Hypothalamus (tissue), 51 donors: ENCODE results near the gene WFIKKN1.

Source experiments
- DNase-seq, 51 donors: peaks; one replicate each; lab custom pipeline; 2025; lab: John Stamatoyannopoulos, UW

WFIKKN1 gene

DNA sequence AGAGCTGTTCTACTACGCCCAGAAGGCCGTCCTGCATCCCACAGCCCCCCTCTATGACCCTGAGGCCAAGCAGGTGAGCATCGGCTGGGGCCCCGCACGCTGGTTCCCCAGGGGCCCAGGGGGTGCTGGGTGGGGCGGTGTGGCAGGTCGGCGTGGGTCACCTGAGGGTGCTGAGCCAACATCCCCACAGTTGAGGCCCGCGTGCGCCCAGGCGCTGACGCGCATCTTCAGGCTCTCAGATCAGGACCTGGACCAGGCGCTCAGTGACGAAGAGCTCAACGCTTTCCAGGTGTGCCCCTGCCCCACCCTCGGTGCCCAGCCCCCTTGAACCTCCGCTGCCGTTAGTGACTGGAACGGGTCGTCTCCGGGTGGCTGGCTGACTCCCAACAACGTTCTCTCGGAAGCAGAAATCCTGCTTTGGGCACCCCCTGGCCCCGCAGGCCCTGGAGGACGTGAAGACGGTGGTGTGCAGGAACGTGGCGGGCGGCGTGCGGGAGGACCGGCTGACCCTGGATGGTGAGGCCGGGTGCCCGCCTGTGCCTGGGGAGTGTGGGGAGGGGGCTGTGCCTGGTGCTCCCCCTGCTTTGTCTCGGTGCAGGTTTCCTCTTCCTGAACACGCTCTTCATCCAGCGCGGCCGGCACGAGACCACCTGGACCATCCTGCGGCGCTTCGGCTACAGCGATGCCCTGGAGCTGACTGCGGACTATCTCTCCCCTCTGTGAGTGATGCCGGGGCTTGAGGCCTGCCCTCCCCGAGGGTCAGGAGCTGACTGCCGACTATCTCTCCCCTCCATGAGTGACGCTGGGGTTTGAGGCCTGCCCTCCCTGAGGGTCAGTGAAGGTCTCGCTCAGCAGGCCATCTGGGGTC is 39.9 kb downstream of the WFIKKN1 start:
- no peak for DNase-seq

- DNase-seq: no peak
Observed at GRCh38 chr16:671353-672131, 40.8 kb downstream of the WFIKKN1 start.

DNA sequence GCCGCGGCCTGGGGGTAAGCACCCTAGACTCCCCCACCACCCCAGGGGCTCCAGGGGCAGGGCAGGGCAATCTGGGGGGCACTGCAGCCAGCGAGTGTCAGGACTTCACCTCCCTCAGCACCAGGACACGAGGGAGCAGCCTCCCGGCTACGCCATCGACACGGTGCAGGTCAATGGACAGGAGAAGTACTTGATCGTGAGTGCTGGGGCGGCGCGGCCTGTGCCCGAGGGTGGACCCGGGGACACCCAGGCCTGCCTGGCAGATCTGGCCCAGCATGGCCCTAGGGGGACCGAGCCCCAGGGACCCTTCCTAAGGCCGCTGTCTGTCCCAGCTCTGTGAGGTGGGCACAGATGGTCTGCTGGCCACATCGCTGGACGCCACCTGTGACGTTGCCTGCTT is 41.6 kb downstream of the WFIKKN1 start:
- DNase-seq: no peak

DNA sequence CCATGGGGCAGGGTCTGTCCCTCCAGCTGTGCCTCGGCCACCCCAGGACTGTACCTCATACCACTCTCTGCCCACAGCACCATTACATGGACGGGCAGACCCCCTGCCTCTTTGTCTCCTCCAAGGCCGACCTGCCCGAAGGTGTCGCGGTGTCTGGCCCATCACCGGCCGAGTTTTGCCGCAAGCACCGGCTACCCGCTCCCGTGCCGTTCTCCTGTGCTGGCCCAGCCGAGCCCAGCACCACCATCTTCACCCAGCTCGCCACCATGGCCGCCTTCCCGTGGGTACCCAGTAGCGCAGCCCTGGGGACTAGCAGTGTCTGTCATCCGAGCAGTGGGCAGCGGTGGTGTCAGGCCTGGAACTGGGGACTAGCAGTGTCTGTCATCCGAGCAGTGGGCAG is 42.1 kb downstream of the WFIKKN1 start:
- no peak for DNase-seq

DNA sequence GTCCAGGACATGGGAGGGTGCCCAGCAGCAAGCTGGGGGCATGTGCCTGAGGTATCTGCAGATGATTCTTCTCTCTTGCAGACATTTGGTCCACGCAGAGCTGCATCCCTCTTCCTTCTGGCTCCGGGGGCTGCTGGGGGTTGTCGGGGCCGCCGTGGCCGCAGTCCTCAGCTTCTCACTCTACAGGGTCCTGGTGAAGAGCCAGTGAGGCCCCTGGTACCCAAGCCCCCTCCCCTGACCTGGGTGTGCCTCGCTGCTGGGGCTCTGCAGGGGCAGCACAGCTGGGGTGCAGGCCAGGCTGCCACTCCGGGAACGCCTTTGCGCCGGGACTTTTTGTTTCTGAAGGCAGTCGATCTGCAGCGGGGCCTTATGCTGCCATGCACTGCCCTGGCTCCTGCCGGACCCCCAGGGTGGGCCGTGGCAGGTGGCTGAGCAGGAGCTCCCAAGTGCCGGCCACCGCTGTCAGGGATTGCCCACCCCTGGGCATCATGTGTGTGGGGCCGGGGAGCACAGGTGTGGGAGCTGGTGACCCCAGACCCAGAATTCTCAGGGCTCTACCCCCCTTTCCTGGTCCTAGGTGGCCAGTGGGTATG is 42.7 kb downstream of the WFIKKN1 start:
- no peak for DNase-seq

DNA sequence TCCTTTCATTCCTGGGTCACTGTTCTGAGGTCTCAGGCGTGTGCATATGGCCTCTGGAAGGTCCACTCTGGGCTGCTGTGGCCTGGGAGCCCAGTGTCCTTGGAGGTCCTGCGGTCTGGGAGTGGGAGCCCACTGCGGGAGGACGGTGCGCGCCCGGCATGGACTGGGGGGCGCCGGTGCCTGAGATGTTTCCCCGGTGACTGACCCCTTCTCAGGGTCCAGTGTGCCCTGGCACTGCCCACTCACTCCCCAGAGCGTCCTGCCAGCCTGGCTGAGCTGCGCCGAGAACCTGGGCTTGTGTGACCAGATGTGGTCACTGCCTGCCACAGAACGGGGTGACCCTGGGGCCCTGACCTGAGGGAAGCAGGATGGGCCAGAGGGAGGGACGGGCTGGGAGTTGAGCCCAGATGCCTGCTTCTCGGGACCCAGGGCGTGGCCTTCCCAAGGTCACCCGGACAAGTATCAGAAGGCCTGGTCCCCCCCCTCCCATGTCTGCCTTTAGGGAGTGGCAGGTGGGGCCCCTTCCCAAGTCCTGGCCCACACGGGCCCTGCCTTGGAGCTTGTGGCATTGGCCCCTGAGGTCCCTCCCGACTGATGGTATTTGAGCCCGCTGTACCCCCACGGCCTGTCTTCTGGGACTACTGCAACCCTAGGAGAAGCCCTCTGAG is 43.6 kb downstream of the WFIKKN1 start:
- no peak for DNase-seq

DNA sequence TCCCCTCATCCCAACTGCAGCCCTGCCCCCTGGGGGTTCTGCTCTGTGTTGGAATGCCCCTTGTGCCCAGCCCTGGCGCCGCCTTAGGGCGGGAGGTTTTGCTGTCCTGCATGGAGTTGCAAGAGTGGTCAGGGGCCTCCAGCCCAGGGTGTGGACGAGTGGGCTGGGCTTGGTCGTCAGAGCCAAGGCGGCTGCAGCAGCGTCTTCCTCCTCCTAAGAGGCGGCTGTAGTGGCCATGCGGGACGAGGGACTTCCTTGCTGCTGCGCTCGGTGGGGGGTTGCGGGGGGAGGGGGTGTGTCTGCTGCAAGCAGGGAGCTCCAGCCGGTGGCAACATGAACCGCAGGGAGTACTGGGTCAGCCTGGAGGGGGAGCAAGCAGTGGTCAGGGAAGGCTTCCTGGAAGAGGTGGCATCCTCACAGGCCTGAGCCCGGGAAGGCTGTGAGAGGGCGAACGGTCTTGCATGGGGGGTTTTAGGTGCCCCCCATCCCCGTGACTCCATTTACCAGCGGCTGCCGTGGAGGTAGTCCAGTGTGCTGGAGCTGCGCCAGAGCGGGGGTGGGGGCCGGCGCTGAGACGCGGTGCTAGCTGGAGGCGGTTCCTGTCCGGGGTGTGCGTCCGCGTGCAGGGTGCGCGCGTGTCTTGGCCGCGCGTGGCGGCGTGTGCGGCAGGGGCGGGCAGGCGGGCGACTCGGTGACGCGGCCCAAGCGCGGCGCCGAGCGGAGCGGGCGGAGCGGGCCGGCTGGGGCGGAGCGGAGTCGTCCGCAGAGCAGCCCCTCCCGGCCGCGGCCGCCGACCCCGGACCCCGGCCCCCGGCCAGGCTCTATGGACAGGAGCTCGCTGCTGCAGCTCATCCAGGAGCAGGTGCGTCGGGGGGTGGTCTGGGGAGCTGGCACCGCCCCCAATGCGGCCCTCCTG is 44.4 kb downstream of the WFIKKN1 start, which contains the start of gene RHBDL1:
Gene RHBDL1, plus strand, starts transcription at position 704 of the 916 bp plus-strand sequence. Its CDS starts 120 bp downstream, at position 824.
- DNase-seq: peak in 30 of 51 donors; percentile 9 to 66 (median 36)

DNA sequence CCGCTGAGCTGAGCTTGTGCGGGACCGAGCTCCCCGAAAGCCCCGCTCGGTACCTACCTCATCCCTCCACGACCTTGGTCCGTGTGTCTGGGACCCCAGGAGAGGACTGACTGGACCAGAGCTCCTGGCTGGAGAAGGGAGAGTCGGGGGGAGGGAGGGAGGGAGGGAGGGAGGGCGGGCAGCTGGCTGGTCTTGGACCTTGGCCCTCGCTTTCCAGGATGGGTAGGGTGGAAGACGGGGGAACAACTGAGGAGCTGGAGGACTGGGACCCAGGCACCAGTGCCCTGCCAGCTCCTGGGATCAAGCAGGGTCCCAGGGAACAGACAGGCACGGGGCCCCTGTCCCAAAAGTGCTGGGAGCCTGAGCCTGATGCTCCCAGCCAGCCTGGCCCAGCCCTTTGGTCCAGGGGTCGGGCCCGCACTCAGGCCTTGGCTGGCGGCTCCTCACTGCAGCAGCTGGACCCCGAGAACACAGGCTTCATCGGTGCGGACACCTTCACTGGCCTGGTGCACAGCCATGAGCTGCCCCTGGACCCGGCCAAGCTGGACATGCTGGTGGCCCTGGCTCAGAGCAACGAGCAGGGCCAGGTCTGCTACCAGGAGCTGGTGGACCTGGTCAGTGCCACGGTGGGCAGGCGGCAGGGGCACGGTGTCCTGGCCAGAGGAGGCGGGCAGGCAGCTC is 45.2 kb downstream of the WFIKKN1 start:
- DNase-seq: peak in 1 of 51 donors; percentile 23

DNA sequence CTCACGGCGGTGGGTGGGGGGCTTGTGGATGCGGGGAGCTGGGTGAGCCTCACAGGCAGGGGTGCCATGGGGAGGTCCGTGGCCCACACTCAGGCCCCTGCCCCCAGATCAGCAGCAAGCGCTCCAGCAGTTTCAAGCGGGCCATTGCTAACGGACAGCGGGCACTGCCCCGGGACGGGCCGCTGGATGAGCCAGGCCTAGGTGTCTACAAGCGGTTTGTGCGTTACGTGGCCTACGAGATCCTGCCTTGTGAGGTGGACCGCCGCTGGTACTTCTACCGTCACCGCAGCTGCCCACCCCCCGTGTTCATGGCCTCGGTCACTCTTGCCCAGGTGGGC is 45.7 kb downstream of the WFIKKN1 start:
- DNase-seq: no peak

DNA sequence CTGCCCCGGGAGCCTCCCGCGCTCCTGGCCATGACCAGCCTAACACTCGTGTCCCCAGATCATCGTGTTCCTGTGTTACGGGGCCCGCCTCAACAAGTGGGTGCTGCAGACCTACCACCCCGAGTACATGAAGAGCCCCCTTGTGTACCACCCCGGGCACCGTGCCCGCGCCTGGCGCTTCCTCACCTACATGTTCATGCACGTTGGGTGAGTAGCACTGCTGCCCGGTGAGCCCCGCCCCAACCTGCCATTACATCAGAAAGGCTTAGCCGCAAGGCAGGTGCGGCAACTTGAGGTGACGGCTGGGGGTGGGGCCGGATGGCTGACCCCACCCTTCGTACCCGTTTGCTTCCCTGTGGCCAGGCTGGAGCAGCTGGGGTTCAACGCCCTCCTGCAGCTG is 46.1 kb downstream of the WFIKKN1 start:
- DNase-seq: no peak

- no peak for DNase-seq
Observed at GRCh38 chr16:677316-678190, 46.8 kb downstream of the WFIKKN1 start.

DNA sequence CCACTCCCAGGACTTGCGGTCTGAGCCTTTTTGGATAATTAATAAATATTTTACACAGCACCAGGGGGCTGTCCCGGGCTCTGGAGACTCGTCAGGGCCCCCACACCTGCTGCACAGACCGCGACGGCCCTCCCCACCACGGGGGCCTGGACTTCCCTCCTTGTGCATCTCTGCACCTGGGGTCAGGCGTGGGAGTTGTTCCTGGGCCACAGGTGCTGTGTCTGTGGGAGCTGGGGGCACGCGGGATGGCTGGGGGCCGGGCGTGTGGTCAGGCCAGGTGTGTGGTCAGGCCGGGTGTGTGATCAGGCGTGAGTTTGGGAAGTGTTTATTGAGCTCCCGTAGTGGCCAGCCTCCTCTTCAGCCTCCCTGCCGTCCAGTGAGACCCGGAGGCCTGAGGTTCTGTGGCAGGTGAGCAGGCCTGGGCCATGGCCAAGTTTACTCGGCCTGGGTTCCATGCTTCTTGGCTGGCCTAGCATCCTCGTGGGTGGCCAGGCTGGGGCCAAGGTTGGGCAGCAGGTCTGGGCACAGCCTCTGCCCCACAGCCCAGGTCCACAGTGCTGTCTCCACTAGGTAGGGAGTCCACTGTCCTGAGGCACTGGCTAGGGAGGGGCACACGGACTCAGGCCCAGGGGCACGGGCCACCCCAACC is 47.5 kb downstream of the WFIKKN1 start:
- no peak for DNase-seq

DNA sequence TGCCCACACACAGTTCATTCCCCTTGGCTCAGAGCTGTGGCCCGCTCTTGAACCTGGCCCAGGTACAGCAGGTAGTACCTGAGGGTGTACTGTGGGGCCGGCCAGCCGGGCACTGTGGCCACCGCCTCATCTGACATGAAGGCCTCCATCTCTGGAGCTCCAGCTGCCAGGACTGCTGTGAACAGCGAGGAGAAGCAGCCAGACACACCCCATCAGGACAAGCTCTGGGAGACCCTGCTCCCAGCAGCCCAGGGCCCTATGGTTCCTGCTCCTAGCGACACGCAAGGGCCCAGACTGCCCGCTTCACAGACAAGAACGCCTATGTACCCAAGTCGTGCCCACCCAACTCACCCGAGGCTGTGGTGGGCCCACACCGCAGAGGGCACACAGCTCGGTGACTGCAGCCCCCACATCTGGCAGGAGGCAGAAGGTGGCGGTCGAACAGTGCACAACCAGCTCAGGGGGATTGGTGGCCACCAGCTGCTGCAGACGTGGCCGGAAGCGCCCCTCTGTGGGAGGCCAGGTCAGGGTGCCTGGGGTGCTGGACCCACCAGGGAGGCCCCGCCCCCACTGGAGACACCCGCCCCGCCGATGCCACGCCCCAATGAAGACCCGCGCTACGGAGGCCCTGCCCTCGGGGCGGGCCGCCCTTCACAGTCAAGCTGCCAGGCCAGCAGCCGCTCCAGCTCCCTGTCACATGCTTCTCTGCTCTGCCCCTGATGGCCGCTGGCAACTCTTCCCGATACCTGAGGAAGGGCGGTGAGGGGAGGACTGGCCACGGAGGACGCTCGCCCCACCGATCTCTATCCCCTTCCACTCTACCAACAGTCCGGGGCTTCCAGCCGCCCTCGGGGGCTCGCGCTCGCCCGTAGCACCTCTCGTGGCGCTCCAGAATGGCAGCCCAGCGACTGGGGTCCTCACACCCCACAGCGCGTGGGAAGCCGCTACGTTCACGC is 48.4 kb downstream of the WFIKKN1 start:
- DNase-seq: peak in 37 of 51 donors; percentile 13 to 79 (median 61)

DNA sequence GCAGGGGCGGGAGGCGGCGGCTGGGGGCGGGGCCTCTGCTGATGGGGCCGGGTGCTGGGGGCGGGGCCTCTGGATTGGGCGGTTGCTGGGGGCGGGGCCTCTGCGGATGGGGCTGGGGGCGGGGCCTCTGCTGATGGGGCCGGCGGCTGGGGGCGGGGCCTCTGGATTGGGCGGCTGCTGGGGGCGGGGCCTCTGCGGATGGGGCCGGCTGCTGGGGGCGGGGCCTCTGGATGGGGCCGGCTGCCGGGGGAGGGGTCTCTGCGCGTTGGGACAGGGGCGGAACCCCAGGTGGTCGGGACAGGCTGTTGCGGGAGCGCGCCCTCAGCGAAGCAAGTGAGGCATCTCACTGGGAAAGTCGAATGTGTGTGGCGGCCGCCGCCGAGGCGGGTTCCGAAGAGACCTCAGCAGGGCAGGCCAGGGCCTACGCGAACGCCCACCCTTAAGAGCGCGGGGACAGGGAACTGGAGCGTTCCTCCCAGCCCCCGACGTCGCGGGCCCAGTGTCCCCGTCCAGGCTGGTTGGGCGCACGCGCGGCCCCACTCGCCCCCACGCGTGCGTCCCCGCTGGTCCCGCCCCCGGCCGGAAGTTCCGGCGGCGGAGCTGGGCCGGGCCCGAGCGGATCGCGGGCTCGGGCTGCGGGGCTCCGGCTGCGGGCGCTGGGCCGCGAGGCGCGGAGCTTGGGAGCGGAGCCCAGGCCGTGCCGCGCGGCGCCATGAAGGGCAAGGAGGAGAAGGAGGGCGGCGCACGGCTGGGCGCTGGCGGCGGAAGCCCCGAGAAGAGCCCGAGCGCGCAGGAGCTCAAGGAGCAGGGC is 49.2 kb downstream of the WFIKKN1 start, which contains the start of gene STUB1:
Gene STUB1, plus strand, starts transcription at position 597 of the 811 bp plus-strand sequence. Its CDS starts 116 bp downstream, at position 713.
- DNase-seq: peak; percentile 46 to 96 (median 87)

- peak in 1 of 51 donors; percentile 53 for DNase-seq
Observed at GRCh38 chr16:680625-680945, 49.8 kb downstream of the WFIKKN1 start.
